NCI-H1417 (cell line): Measurements from ENCODE around the gene LAMB3.
A peak's percentile ranks its signal among the peaks of the same experiment; 100 is the strongest.

Experiments used
- DNase-seq, 3 experiments: peaks; one replicate each; lab custom pipeline; 2025; lab: John Stamatoyannopoulos, UW

LAMB3 gene

GRCh38 chr1:209618291-209618690, 33.9 kb downstream of the LAMB3 start:
- DNase-seq = no peak

GRCh38 chr1:209617755-209618154, 34.5 kb downstream of the LAMB3 start:
- DNase-seq = no peak

- DNase-seq = no peak
These were observed 35.1 kb downstream of the LAMB3 start for GRCh38 chr1:209617047-209617673.

- no peak for DNase-seq
These were observed 35.7 kb downstream of the LAMB3 start for GRCh38 chr1:209616366-209617046.

GRCh38 chr1:209614906-209615305, 37.3 kb downstream of the LAMB3 start:
- no peak for DNase-seq

DNA sequence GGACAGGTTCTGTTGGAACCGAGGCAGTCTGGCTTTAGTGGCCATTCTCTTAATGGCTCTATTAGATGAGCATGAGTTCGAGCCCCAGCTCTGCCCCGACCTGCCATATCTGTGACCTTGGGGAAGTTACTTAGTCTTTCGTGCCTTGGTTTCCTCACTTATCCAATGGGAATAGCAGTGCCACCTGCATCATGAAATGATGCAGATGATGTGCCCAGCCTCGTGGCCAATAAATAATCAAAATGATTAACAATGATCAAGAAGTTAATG, 38.1 kb downstream of the LAMB3 start:
- no peak for DNase-seq

DNA sequence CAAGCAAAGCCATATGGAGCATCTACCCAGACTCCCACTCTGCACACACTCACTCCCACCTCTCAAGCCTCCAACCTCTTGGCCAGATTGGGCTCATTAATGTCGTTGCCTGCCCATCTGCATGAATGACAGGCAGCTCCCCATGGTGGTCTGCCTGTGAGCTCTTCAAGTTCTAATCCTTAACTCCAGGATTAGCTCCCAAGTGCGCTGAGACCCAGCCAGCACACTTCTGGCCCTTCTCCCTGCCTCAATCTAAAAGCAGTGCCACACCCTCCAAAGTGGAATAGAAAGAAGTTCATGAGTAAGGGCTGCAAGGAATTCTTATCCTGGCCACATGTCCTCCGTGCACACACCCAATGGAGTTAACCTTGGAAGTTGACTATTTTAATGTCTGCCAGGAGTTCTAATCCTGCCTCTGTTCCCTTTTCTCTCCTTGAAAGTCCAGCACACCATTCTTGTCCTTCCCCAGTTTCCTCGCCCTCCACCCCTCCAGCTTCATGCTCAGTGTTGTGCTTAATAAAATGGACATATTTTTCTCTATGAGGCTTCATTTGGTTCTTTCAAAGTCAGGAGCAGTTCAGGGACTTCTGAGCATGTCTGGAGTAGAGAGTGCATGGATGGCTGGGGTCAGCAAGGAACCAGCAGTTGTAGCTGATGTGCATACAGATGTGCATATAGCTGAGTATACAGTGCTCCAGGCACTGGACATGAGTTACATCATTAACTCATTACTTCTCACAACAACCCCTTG, 38.6 kb downstream of the LAMB3 start:
- no peak for DNase-seq

- no peak for DNase-seq
These were observed 39.4 kb downstream of the LAMB3 start for GRCh38 chr1:209612646-209613399.

DNA sequence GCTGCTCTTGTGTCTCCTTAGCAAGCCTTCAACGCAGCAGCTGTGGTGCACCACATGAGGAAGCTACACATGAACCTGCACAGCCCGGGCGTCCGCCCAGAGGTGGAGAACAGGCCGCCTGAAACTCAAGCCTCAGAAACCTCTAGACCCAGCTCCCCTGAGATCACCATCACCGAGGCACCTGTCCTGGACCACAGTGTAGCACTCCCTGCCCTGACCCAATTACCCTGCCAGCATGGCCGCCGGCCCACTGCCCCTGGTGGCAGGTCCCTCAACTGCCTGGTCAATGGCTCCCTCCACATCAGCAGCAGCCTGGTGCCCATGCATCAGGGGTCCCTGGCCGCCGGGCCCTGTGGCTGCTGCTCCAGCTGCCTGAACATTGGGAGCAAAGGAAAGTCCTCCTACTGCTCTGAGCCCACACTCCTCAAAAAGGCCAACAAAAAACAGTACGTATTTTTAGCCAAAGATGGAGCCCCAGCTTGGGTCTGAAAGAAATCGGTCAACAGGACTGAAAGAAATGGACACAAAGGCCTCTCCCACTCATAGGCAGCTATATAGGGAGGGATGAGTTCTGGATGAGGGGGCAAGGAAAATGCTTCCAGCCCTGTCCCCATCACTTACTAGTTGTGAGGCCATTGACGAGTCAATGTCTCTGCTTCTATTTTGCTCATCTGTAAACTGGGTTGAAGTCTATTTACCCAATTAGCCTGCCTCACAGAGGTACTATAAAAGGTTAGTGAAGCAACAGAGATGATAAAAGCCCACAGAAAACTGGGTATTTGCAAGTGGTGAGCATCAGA, 40.3 kb downstream of the LAMB3 start:
- no peak for DNase-seq

DNA sequence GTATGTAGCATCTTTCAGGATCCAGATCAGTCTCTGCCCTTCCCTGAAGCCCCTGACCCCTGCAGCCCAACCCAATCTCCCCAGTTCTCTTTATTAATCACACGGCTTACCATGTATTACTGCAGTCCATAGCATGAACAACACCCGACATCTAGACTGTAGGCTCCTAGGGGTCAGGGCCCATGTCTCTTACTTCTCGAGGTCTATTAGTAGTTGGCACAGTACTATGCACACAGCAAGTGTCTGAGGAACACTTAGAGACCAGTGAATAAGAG, 41.7 kb downstream of the LAMB3 start:
- no peak for DNase-seq

DNA sequence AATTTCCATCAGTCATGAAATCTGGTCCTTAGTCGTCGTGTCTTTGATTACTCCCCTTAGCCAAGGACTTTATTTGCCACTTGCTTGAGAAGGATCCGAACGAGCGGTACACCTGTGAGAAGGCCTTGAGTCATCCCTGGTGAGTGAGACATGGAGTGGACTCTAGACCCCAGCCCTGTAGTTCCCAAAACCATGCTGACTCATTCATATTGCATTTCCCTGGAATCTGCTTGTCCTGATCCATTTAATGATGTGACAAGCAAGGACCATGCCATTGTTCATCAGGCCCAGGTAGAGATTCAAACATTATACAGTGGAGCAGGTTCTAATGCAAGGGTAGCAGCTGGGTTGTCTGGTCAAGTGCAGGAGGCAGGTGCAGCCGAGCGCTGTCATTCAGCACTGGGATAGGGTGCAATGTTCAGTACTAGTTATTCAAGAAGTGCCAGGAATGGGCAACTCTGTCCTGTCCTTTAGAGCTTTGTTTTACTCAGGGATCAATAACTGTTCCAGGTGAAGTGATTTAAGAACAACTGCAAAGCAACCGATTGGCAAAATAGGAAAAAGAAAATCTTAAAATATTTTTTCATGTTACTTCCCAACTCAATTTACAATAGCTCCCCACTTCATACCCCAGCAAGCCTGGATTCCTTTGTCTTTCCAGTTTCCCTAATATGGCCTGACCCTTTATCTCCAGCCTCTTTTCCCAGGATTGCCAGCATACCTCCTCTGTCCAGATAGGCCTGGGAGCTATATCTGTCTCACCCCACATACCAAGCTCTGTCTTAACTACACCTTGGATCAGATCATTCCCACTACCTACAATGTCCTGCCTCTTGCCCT, 42.2 kb downstream of the LAMB3 start:
- DNase-seq = no peak

GRCh38 chr1:209609041-209609790, 43.0 kb downstream of the LAMB3 start:
- peak in 1 of 3 experiments; percentile 4 for DNase-seq

- DNase-seq = no peak
These were observed 44.4 kb downstream of the LAMB3 start for GRCh38 chr1:209607795-209608178.

GRCh38 chr1:209607102-209607794, 45.0 kb downstream of the LAMB3 start:
- DNase-seq = no peak

- no peak for DNase-seq
These were observed 48.3 kb downstream of the LAMB3 start for GRCh38 chr1:209603877-209604276.

DNA sequence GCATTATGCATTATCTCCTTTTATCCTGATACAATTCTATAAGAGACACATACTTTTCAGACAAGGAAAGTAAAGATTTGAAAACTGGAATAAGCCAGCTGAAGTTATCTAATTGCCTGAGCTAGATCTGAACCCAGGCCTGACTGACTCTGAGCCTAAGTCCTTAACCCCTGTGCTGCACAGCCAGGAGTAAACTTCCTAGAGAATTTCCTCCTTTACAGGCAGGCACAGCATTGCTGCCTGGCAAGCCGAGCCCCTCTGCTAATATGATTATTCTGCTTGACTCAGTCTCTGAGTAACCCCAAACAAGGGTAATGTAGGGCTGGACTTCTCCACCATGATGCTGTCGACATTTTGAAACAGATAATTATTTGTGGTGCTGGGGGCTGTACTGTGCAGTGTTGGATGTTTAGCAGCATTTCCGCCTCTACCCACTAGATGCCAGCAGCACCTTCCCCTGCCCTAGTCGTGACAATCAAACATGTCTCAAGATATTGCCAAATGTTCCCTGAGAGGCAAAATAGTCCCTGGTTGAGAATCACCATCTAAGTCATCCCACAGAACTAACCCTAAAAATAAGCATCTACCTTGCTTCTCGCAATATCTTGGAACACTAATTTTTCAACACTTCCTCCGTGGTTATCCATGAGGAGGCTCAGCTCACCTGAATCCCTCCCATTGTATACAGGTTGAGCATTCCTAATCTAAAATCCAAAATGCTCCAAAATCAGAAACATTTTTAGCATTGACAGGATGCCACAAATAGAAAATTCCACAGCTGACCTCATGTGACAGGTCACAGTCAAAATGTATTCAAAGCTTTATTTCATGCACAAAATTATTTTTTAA, 50.2 kb downstream of the LAMB3 start:
- DNase-seq = peak in 2 of 3 experiments; percentile 30 to 63

DNA sequence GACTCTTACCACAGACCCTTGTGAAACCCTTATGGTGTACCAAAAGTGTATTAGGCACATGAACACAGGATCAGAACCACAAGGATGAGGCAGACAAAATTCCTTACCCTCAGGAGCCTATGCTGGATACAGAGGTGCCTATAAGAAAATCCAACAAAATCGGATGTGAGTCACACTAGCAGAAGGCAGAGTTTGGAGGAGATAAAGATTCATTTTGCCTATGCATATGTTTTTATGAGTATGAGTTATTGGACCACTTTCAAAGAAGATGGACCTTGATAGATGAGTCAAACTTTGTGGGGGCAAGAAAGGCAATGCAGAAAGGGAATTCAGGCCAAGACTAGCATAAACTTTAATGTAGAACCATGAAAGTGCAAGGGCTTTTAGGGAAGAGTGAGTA, 51.7 kb downstream of the LAMB3 start:
- no peak for DNase-seq

DNA sequence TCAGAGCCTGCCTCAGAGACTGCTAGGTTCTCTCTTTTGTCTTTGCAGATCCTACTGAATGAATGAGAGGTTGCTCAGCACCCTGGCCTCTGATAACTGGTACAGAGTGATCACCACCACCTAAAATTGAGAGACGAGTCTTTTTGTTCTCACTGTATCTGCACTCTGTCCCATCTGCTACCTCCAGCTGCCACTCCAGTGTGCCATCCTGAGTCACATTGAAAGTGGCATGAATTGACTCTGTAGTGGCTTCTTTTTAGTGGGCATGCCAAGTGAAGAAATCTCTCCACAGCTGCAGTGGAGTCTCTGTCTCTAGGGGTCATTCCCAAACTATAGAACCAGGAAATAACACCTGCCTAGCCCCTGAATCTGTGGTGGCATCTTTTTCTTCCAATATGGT, 54.0 kb downstream of the LAMB3 start:
- DNase-seq = no peak

- DNase-seq = peak in 1 of 3 experiments; percentile 11
These were observed 54.7 kb downstream of the LAMB3 start for GRCh38 chr1:209597499-209597898.
